Peyer's patch (tissue), 4 donors: ENCODE data around the gene CCDC88C. TPM values are rescaled to one million over a fixed set of nuclear protein-coding genes. Genes with fewer than 3 reads are reported as not detected.

Experiments
- DNase-seq, 3 donors: peaks; one replicate each; pipeline ENCODE4 v3.0.0-alpha.2; 2017 to 2019
- H3K27ac ChIP-seq, 4 donors: fragments of 200-600 bp; sonication (generic); one replicate each; pipeline ENCODE4 v1.5.1; 2016 to 2019
- H3K27me3 ChIP-seq, 2 donors: fragments of 200-600 bp; sonication (generic); one replicate each; pipeline ENCODE4 v1.5.1; 2019
- H3K36me3 ChIP-seq, 3 donors: fragments of 200-600 bp; sonication (generic); one replicate each; pipeline ENCODE4 v1.5.1; 2016 to 2019
- H3K4me1 ChIP-seq, 4 donors: fragments of 200-600 bp; sonication (generic); one replicate each; pipeline ENCODE4 v1.5.1; 2016 to 2019
- H3K4me3 ChIP-seq, 4 donors: fragments of 200-600 bp; sonication (generic); 1 replicate in 3 of 4; 2 replicates in 1 of 4; pipeline ENCODE4 v1.5.1; 2016 to 2019; ENCODE audit warnings: mild to moderate bottlenecking in 1 of 4
- H3K9me3 ChIP-seq, 4 donors: fragments of 200-600 bp; sonication (generic); one replicate each; pipeline ENCODE4 v1.5.1; 2016 to 2019; ENCODE audit warnings: mild to moderate bottlenecking in 1 of 4
- CTCF ChIP-seq, 6 experiments: fragments of 450-650 bp in 4 of 6; fragments of 200-600 bp in 2 of 6; sonication (generic) in 1 of 6; IDR thresholded peaks; one replicate each; pipeline ENCODE4 v1.5.1; 2017 to 2019; ENCODE audit warnings: antibody characterized with exemption in 6 of 6, mild to moderate bottlenecking in 3 of 6, moderate library complexity in 1 of 6
- POLR2A ChIP-seq, 2 donors: fragments of 450-650 bp; IDR thresholded peaks; one replicate each; pipeline ENCODE4 v1.5.1; 2017; ENCODE audit warnings: antibody characterized with exemption in 2 of 2, mild to moderate bottlenecking in 2 of 2, moderate library complexity in 2 of 2
- total RNA-seq, 4 donors: library from RNA; depleted of rRNA; stranded (reverse); fragments of >200 nt; gene quantifications; one replicate each; pipeline ENCODE4 v1.1.0, GENCODE V29; 2016

Gene CCDC88C
- total RNA-seq, 4 donors from 2014 or later = 18.9 to 189 (median 77.2) TPM

- H3K27ac ChIP-seq = peak overlapping the region; percentile 44 to 66 (median 61)
- H3K36me3 ChIP-seq = no peaks in the 10 kb centered on the region
- DNase-seq = no peak
- no peak overlapping the region for H3K4me3 ChIP-seq
- TF ChIP-seq CTCF (IDR thresholded peaks at IDR 0.05) = no peak
- no peak for TF ChIP-seq POLR2A (IDR thresholded peaks at IDR 0.05)
- no peaks in the 10 kb centered on the region for H3K27me3 ChIP-seq
- peaks cover 0 to 38% (median 12%) of the 10 kb centered on the region in 4 donors for H3K4me1 ChIP-seq
- no peaks in the 10 kb centered on the region for H3K9me3 ChIP-seq
Measured at GRCh38 chr14:91349481-91350074, 68.0 kb downstream of the CCDC88C start.

- TF ChIP-seq CTCF (IDR thresholded peaks at IDR 0.05) (no peak), POLR2A (IDR thresholded peaks at IDR 0.05) (no peak)
- no peaks in the 10 kb centered on the region for H3K36me3 ChIP-seq
- DNase-seq = no peak
- no peaks in the 10 kb centered on the region for H3K9me3 ChIP-seq
- peaks cover 0 to 38% (median 12%) of the 10 kb centered on the region in 4 donors for H3K4me1 ChIP-seq
- no peaks in the 10 kb centered on the region for H3K27me3 ChIP-seq
- no peak overlapping the region for H3K4me3 ChIP-seq
- H3K27ac ChIP-seq = peak overlapping the region; percentile 44 to 66 (median 61)
Measured at GRCh38 chr14:91348845-91349465, 68.7 kb downstream of the CCDC88C start.

- H3K4me1 ChIP-seq = peaks cover 0 to 24% (median 10%) of the 10 kb centered on the region in 4 donors
- peaks cover 0 to 9% (median 0%) of the 10 kb centered on the region in 3 donors for H3K36me3 ChIP-seq
- no peaks in the 10 kb centered on the region for H3K9me3 ChIP-seq
- no peaks in the 10 kb centered on the region for H3K27me3 ChIP-seq
- TF ChIP-seq CTCF (IDR thresholded peaks at IDR 0.05) = no peak
- no peak for TF ChIP-seq POLR2A (IDR thresholded peaks at IDR 0.05)
- no peak overlapping the region for H3K4me3 ChIP-seq
- DNase-seq = no peak
- H3K27ac ChIP-seq = no peak overlapping the region
Measured at GRCh38 chr14:91346838-91347173, 70.8 kb downstream of the CCDC88C start.

- H3K9me3 ChIP-seq = no peaks in the 10 kb centered on the region
- no peak overlapping the region for H3K4me3 ChIP-seq
- peaks cover 0 to 27% (median 0%) of the 10 kb centered on the region in 3 donors for H3K36me3 ChIP-seq
- no peak overlapping the region for H3K27ac ChIP-seq
- TF ChIP-seq POLR2A (IDR thresholded peaks at IDR 0.05) (no peak), CTCF (IDR thresholded peaks at IDR 0.05) (no peak)
- no peaks in the 10 kb centered on the region for H3K27me3 ChIP-seq
- no peak for DNase-seq
- peaks cover 0 to 7% (median 0%) of the 10 kb centered on the region in 4 donors for H3K4me1 ChIP-seq
Measured at GRCh38 chr14:91344096-91344495, 73.5 kb downstream of the CCDC88C start.

GRCh38 chr14:91343051-91343450, 74.6 kb downstream of the CCDC88C start:
- H3K4me1 ChIP-seq = no peaks in the 10 kb centered on the region
- peaks cover 0 to 35% (median 0%) of the 10 kb centered on the region in 3 donors for H3K36me3 ChIP-seq
- H3K27me3 ChIP-seq = no peaks in the 10 kb centered on the region
- no peak for TF ChIP-seq POLR2A (IDR thresholded peaks at IDR 0.05)
- no peak for TF ChIP-seq CTCF (IDR thresholded peaks at IDR 0.05)
- H3K27ac ChIP-seq = no peak overlapping the region
- no peaks in the 10 kb centered on the region for H3K9me3 ChIP-seq
- no peak overlapping the region for H3K4me3 ChIP-seq
- DNase-seq = no peak
